AG08396 (cell line): ENCODE data around the gene ZSCAN32.

Experiments
- DNase-seq: peaks from one replicate; pipeline ENCODE4 v3.0.0; 2012; ENCODE audit warnings: low spot score, mixed read lengths

ZSCAN32 gene

DNA sequence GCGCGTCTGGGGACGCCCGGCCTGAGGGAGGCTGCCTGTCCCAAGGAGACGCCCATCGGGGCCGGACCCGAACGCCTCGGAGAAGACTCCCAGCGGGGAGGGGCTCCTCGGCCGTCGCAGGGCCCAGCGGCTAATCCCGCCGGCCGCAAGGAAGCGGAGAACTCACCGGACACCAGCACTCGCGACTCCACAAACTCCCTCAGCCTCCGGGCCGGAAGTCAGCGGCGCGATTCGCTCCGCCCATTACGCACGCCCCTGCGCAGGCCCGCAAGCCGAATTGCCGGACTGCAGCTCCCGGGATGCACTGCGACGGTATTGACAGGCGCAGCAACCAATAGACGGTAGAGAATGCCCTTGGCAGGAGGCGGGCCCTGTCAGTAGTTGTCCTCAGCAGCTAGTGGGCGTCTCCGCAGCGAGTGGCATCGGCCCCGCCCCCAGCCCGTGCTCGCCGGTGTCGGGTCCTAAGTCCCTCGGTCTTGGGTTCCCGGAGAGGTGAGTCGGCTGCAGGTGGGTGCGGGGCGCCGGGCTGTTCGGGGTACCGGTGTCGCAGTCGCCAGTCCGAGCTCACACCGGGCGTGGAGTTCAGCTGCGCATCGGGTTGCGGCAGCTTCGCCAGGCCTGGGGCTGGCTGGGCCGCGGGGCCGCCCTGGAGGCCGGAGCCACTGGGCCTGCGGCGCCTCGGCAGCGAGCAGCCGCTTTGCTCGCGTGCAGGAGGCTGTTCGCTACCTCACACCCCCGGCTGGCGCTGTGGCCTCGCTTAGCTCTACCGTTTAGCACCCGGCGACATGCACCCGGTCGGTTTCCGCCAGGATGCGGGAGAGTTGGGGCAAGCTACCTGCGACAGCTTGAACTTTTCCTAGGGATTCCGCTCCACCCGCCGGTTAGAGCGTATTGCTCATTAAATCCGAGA lies at the start of gene ZSCAN32, which contains the start of gene ZNF174:
Gene ZSCAN32, minus strand, starts transcription at position 226 of the 910 bp plus-strand sequence. CDS start 3,447 bp downstream, outside the sequence.
Gene ZNF174, plus strand, starts transcription at position 437 of the 910 bp plus-strand sequence. CDS start 790 bp downstream, outside the sequence.
- DNase-seq = peak; percentile 100

DNA sequence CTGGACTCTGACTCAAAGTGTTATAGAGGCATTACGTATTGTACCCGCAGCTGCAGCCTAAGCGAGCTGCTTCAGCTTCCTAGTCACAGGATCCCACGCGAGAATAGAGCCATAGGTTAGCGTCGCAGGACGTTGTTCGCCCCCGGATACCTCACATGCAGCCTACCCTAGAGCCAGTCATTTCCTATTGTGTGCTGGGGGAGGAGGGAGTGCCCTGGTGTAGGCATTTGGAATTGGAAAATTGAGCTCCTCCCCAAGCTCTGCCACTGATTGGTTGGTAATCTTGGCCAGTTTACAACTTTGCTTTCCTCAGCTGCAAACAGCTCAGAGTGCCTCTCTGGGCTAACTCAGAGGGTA lies 43.2 kb upstream of the ZSCAN32 start:
- DNase-seq = peak; percentile 69

DNA sequence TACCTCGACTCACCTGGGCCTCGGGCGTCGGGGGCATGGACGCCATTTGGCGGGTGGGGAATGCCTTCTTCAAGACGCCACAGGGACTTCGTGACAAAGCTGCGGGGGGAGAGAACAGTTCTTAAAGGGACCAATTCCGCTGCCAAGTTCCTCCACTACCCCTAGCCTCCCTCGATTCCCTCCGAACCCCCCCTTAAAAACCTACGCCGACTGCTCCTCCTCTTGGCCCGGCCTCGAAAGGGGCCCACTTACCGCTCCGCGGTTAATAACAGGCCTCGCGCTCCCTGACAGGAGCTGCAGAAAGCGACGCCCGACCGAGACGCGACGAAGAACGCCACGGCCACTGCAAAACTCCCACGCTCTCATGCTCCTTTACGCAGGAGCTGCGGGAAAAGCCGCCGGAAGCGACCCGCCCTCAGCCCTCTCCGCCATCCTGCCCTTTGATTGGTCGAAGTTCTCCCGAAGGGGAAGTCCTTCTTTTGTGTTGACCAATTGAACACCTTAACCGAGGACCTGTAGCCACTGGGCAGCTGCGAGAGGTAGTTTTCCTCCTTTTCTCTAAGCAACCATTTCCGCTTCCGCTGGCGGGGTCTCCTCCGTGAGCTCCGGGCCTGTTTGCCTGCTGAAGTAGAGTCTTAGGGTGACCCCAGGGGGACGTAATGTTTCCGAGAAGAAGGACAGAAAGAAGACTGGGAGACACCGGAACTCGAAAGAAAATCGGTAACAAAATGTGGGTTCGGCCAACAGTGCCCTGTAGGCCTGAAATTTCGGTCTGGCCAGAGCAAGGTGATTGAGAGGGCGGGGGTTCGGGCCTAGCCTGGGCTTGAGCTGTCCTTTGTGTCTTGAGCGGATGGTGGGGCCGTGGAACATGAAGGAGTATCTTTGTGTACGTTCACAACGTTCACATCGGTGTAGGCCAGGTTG lies 42.6 kb upstream of the ZSCAN32 start, which contains the start of the genes NAA60 and ZNF597:
Gene NAA60, plus strand, starts transcription at position 573 of the 924 bp plus-strand sequence. CDS start 32,548 bp downstream, outside the sequence.
Gene ZNF597, minus strand, starts transcription at position 397 of the 924 bp plus-strand sequence. Its CDS starts 351 bp downstream, at position 46.
- peak; percentile 87 for DNase-seq

DNA sequence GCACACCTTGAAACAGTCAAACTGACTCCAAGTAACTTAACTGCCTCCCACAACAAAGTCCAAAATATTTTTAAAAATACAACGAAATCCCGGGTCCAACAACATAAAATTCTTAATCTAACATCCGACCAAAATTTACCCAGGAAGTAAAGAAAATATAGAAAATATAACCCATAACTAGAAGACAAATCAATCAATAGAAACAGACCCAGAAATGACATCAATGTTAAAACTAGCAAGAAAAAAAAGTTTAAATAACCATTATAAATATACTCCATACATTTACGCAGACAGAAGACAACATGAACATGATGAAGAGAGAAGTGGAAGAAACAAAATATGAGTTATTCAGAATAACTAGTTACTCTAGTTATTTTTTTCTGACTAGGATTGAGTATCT lies 38.8 kb upstream of the ZSCAN32 start:
- no peak for DNase-seq

DNA sequence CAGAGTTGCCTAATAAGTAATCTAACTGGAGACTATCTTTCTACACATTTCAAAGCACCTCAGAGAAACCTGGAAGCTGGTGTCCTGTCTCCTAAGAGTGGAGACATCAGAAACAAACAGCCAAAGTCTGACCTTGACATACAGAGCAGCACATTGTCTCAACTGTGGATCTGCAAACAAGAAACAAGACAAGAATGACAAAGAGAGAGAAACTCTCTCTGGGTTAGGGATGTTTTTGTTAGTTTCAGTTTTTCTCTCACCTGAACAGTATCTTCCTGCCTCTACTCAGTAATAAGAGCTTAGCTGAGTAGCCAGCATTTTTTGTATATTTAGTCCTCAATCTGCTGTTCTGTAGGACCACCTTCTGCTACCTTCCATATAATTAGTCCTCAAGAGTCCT lies 33.6 kb upstream of the ZSCAN32 start:
- DNase-seq = no peak

DNA sequence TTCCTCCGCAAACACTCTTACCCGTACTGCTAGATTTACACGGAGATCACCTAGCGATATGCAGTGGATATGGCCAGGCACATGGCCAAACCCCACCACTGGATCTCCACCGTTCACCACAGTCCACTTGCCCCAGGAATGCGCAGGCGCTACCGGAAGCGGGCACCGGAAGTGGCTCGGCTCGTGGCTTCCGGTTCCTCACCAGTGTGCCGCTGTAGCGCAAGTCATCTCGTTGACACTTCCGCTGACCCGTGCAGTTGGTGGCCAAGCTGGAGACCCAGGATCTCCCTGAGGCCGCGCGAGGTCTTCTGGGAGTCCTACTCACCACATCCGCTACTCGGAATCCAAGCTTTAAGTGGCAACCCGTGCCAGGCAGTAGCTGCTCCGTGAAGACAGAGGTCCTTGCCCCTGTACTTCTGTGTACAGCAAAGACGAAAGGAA lies 31.0 kb upstream of the ZSCAN32 start:
- peak; percentile 49 for DNase-seq

DNA sequence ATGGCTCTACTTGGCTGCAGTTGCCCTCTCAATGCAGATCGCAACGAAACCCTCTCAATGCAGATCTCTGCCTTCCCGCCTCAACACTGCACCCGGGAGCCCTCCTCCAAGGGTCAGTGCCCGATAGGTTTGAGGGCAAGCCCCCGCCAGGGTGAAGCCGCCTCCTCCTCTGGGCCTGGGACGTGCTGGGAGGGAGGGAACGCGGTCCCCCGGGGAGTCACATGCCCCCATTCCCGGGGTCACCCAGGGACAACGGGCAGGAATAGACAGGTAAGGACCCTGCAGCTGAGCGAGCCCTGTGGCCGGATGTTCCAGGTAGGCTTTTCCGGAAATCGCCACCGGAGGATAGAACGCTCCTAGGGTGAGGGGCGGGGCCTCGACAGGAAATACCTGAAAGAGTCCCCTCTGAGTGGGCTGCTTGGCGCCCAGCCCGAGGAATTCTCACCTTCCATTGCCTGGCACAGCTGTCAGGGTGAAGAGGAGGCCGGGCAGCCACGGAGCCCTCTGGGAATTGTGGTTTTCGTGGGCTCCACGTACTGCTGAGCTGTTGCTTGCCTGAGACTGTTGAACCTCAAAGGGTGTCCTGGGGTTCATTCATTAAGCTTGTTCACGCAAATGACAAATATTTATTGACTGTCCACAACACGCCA lies 13.1 kb upstream of the ZSCAN32 start:
- no peak for DNase-seq

DNA sequence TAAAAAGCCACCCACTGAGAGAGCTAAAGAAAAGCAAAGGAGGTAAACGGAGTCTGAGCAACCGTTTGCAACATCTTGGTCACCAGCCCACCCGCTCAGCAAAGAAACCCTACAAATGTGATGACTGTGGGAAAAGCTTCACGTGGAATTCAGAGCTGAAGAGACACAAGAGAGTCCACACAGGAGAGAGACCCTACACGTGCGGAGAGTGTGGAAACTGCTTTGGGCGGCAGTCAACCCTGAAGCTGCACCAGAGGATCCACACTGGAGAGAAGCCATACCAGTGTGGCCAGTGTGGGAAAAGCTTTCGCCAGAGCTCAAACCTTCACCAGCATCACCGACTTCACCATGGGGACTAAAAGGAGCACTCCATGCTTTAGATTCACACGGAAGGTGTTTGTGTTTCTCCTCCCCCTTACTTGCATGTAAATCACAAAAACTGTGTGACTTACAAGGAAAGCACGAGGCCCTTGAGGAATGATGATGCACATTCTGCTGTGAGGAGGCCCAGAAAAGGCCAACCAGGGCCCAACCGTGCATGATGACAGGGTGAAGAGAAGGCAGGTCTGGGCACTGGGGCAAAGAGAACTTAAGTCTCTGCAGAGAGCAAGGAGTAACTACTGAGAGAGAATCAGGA lies 7.9 kb upstream of the ZSCAN32 start:
- no peak for DNase-seq

DNA sequence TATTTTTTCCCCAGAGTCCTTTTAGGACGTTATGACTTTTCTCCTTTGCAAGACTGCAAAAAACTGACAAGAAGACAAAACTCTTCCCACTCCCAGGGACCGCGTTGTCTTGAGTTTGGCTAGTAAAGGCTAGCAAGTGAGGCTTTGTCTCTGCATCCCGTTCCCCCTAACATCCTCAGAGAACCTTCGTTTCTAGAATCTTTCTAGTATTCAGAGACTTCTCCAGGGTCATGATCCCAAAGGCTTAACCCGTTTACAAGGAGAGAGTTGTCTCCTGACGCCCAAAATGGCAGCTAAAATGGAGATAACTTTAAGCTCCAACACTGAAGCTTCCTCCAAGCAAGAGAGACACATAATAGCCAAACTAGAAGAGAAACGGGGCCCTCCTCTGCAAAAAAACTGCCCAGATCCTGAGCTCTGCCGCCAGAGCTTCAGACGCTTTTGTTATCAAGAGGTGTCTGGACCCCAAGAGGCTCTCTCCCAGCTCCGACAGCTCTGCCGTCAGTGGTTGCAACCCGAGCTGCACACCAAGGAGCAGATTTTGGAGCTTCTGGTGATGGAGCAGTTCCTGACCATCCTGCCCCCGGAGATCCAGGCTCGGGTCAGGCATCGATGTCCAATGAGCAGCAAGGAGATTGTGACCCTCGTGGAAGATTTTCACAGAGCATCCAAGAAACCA lies 1.1 kb upstream of the ZSCAN32 start:
- DNase-seq = peak; percentile 36

DNA sequence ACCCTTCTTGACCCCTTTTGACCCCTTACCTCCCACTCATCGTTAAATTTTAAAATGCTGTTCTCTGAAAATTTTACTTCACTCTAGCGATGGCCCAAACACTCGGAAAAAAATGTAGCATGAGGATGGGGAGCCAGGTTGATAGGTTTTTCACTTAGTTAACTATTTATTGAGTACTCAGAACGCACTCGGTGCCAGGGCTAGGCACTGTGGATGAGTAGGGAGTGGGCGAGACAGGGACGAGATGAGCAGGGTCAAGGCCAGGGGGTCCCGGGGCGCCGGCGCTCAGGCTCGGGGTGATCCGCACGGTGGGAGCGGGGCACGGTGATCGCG lies 392 bp downstream of the ZSCAN32 start:
- no peak for DNase-seq

DNA sequence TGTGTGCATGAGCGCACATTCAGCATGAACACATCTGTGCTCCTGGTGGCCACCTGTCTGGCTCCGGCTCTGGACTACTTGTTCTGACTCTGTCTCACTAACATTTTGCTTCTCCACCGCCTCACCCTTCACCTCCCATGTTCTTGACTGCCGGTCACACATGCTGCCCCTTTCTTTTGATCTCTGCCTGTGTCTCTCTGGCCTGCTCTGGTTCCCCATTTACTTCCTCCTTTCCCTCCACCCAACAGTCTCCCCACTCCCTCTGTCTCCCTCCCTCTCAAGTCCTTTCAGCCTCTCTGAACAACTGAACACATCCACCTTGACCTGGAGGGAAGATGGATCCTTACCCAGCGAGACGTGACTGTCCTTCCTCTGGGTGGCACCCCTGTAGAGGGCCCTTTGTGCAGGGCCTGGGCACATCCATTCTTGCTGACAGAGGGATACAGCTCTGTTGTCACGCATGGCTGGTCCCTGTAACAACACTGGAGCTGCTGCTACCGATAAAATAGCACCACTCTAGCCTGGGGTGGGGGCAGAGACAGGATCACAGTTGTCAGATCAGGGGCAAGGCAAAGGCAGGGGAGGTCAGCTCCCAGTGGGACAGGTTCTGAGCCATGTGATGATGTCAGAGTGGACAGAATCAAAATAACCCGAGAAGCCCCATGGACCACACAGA lies 11.0 kb downstream of the ZSCAN32 start:
- DNase-seq = no peak

DNA sequence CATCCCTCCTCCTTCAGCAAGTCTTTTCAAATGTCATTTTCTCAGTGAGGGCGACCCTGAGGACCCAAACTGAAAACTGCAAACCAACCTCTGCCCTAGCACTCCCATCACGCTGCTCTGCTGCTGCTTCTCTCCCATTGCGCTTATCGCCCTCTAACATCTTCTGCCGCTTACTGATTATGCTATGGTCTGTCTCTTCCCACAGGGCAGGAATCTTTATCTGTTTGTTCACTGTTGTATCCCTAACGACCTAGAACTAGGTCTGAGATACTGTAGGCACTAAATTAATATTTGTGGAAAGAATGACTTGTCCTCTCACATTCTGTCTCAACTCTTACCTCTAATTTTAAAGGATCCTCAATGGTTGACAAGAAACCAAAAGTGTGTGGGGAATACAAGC lies 12.5 kb downstream of the ZSCAN32 start:
- DNase-seq = no peak

DNA sequence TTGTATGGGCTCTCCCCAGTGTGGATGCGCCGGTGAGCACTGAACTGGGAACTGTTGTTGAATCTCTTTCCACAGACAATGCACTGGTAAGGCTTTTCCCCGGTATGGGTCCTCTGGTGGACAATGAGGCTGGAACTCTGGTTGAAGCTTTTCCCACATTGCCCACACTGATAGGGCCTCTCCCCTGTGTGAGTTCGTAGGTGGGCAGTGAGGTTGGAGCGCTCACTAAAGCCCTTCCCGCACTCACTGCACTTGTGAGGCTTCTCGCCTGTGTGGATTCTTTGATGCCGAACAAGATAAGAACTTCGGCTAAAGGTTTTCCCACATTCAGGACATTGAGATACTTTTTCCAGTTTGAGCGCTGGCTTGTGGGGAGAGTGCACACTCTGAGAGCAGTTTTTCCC lies 17.8 kb downstream of the ZSCAN32 start:
- no peak for DNase-seq

DNA sequence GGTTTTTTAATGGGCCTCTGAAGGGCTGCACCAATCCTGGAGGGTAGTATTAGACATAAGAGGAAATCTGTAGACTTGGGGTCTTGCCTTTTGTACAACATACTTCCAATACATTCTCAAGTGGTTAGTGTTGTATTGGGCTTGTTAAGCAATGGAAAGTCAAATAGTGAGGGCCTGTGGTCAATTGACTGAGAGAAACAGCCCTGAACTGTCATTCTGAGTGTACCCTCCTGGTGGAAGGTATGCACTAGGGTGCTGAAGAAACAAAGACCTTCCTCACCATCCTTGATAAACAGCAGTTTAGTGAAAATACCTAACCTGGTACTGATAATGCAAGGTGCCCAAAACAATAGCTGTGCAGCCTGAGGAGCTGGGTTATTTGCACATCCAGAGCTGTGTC lies 22.9 kb downstream of the ZSCAN32 start:
- DNase-seq = no peak

DNA sequence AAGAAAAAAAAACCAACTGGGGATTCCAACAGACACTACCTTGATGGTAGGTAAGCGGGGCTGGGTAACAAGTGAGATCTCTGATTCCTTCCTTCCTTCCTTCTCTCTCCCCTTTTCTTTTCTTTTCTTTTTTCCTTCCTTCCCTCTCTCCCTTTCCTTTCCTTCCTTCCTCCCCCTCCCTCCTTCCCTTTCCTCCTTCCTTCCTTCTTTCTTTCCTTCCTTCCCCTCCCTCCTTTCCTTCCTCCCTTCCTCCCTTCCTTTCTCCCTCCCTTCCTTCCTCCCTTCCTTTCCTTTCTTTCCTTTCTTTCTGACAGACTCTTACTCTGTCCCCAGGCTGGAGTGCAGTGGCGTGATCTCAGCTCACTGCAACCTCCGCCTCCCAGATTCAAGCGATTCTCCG lies 25.1 kb downstream of the ZSCAN32 start:
- DNase-seq = no peak

DNA sequence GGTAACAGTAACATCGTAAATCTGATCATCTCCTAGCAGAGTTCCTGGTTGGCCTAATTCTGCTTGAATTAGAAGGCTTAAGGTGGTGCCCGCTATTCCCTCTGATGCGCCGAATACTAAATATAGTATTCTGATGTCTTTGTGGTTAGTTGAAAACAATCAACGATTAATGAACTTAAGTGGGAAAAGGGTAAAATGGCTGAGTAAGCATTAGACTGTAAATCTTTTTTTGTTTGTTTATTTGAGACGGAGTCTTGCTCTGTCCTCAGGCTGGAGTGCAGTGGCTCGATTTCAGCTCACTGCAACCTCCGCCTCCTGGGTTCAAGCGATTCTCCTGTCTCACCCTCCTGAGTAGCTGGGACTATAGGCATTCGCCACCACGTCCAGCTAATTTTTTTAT lies 31.7 kb downstream of the ZSCAN32 start:
- no peak for DNase-seq

DNA sequence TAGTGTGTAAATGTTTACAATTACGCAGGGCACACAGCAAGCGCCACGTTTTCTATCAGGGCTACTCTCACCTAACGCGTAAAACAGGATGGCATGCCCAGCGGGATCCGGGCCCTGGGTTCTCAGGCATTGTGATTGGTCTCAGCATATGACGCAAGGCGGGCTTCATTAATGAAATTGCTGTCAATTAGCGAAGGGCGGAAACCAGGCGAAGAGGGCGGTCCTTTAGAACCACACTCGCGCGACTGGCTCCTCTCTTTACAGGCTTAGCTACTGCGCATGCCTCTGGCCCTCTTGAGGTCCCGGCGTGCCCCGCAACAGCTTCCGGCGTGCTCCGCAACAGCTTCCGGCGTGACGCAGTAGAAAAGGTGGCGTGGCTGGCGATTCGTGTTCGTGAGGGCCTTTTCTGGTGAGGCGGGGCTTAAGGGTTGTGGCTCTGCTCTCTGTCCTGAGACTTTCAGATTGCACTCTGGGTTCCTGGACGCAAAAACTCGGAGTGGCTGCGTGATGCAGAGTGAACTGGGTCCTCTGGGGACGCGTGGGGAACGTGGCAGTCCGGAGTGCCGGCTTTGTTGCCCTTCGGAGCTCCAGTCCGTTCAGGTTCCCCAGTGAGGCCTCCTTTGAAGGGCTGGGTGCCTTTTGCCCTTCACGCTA lies 35.9 kb downstream of the ZSCAN32 start:
- peak; percentile 96 for DNase-seq

DNA sequence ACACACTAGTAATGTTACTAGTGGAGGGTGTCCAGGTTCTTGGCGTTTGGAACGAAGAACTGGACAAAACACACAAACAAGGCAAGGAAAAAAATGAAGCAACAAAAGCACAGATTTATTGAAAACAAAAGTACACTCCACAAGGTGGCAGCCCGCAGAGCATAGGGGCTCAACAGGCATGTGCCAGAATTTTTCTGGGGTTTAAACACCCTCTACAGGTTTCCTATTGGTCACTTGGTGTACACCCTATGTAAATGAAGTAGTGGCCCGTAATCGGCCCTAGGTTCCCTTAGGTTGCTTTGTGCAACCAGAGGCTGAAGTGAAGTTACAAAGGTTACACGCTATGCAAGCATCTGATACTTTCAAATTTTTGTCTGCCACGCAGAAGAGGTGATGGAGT lies 37.0 kb downstream of the ZSCAN32 start:
- no peak for DNase-seq

DNA sequence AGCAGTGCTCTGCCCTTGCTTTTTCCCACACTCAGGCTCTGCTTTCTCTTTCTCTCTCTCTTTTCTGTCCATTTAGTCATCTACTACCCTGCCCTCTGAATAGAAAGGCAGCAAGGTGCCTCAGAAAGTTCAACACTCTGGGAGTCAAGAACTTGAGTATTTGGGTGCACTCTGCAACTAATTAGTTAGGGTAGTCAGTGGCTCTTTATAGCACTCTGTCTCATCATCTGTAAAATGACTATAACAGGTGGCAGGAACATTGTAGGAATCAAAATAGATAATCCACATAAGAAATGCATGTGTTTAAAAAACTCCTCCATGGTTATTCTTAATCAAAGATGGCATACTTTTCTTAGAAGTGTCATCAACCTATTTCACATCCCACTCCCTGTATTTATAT lies 37.9 kb downstream of the ZSCAN32 start:
- DNase-seq = no peak

DNA sequence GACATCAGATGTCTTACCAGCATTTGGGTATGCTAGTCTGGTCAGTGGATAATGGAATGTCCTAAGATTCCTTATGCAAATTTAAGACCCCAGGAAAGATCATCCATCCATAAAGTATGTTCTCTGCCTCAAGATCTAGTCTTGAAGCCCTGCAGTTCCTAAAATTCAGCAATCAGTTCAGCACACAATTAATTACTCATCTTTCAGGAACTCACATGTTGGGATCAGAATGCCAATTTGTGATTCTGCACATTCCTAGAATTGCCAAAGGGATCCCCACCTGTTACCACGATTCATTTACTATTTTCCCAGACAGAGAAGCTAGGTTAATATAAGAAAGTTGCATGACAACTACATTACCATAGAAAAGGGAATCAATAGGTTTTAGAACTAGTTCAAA lies 41.9 kb downstream of the ZSCAN32 start:
- no peak for DNase-seq
